Spinal cord (tissue), 10 donors: ENCODE measurements around the gene PNRC2. TPM values are rescaled to one million over a fixed set of nuclear protein-coding genes. Genes with fewer than 3 reads are reported as not detected.
"Not testable (repeated sequence)": the region's sequence is repeated elsewhere in the genome, so short reads cannot be mapped to it uniquely, and the experiment has no call there.

Experiments
- DNase-seq, 6 donors: peaks; one replicate each; pipeline versions ENCODE4 v3.0.0 to v3.0.0-alpha.2; 2013 to 2015; ENCODE audit warnings: low spot score in 6 of 6, low read depth in 4 of 6
- H3K27ac ChIP-seq: one replicate; pipeline ENCODE4 v1.5.1; 2013; ENCODE audit warnings: low read depth, low read length, control low read depth
- H3K27me3 ChIP-seq: one replicate; pipeline ENCODE4 v1.6.1; 2013; ENCODE audit warnings: low read length; ENCODE audit not compliant: control insufficient read depth, insufficient read depth
- H3K36me3 ChIP-seq: one replicate; pipeline ENCODE4 v1.6.1; 2013; ENCODE audit warnings: low read length; ENCODE audit not compliant: control insufficient read depth, insufficient read depth
- H3K4me1 ChIP-seq: one replicate; pipeline ENCODE4 v1.6.1; 2013; ENCODE audit warnings: low read length; ENCODE audit not compliant: control insufficient read depth, insufficient read depth
- H3K4me3 ChIP-seq: one replicate; pipeline ENCODE4 v1.5.1; 2013; ENCODE audit warnings: low read depth, low read length, control low read depth
- H3K9me3 ChIP-seq: one replicate; pipeline ENCODE4 v1.6.1; 2013; ENCODE audit warnings: low read length; ENCODE audit not compliant: control insufficient read depth, insufficient read depth
- WGBS: methylation state at CpG from one replicate; pipeline ENCODE4 v1.1.5; 2013; ENCODE audit warnings: missing lambda C conversion rate; ENCODE audit not compliant: insufficient coverage; 5-methylcytosine and 5-hydroxymethylcytosine counted together
- polyA plus RNA-seq, 2 donors: library from polyadenylated mRNA; unstranded; fragments of 120-200 nt; gene quantifications; one replicate each; pipeline ENCODE4 v1.2.1, GENCODE V29; 2013; ENCODE audit not compliant: insufficient read length in 2 of 2
- total RNA-seq, 2 donors: library from RNA; depleted of rRNA in 1 of 2; stranded (reverse); fragments of 120-200 nt in 1 of 2; fragments of >200 nt in 1 of 2; gene quantifications; one replicate each; pipeline versions ENCODE4 v1.2.3 to v1.2.4, GENCODE V29; 2013 to 2014
- donor health status: healthy.

The PNRC2 gene
- total and polyA plus RNA-seq, 4 donors, result 87.1 to 149 (median 103) TPM

- peak in 2 of 6 donors; percentile 32 to 43 for DNase-seq
- WGBS, result 100% methylated on average over 1 of the region's 5 CpGs
- peaks cover 4% of the 10 kb centered on the region for H3K4me1 ChIP-seq
- no peaks in the 10 kb centered on the region for H3K9me3 ChIP-seq
- no peak overlapping the region for H3K27ac ChIP-seq
- no peaks in the 10 kb centered on the region for H3K36me3 ChIP-seq
- H3K27me3 ChIP-seq, result no peaks in the 10 kb centered on the region
- no peak overlapping the region for H3K4me3 ChIP-seq
Observed at GRCh38 chr1:23984417-23985186, 25.0 kb downstream of the PNRC2 start.

GRCh38 chr1:23987038-23987437 is 27.4 kb downstream of the PNRC2 start:
- not testable (repeated sequence) for H3K27me3 ChIP-seq, H3K4me1 ChIP-seq, DNase-seq, H3K4me3 ChIP-seq, H3K9me3 ChIP-seq, H3K36me3 ChIP-seq, H3K27ac ChIP-seq
- 100% methylated on average over 1 of the region's 23 CpGs for WGBS

DNA sequence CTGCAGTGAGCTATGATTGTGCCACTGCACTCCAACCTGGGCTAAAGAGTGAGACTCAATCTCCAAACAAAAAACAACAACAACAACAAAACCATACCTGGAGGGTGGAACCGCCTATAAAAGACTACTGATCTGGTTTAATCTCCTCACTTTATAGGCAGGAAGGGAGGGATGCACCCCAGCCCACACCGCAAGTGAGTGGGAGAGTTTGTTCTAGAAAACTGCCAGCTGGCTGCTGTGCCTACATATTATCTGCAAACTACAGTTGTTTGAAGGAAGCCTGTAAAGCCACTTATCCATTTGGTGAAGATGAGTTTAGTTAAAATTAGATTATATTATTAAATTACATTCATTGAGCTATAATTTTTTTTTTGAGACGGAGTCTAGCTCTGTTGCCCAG is 29.6 kb downstream of the PNRC2 start:
- DNase-seq, result no peak
- 100% methylated on average over 1 of the region's 3 CpGs for WGBS
- H3K36me3 ChIP-seq, result no peaks in the 10 kb centered on the region
- no peak overlapping the region for H3K4me3 ChIP-seq
- H3K27ac ChIP-seq, result no peak overlapping the region
- no peaks in the 10 kb centered on the region for H3K27me3 ChIP-seq
- no peaks in the 10 kb centered on the region for H3K4me1 ChIP-seq
- no peaks in the 10 kb centered on the region for H3K9me3 ChIP-seq

DNA sequence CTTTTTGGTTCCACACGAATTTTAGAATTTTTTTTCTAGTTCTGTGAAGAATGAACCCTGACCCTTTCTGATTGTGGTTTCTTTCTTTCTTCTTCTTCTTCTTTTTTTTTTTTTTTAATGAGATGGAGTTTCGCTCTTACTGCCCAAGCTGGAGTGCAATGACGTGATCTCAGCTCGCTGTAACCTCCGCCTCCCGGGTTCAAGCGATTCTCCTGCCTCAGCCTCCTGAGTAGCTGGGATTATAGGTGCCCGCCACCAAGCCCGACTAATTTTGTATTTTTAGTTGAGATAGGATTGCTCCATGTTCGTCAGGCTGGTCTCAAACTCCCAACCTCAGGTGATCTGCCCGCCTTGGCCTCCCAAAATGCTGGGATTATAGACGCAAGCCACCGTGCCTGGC is 32.4 kb downstream of the PNRC2 start:
- WGBS, result no CpG with 5 or more reads among the region's 13 CpGs
- H3K27ac ChIP-seq, H3K9me3 ChIP-seq, H3K27me3 ChIP-seq, H3K4me1 ChIP-seq, H3K4me3 ChIP-seq, H3K36me3 ChIP-seq, DNase-seq: not testable (repeated sequence)

DNA sequence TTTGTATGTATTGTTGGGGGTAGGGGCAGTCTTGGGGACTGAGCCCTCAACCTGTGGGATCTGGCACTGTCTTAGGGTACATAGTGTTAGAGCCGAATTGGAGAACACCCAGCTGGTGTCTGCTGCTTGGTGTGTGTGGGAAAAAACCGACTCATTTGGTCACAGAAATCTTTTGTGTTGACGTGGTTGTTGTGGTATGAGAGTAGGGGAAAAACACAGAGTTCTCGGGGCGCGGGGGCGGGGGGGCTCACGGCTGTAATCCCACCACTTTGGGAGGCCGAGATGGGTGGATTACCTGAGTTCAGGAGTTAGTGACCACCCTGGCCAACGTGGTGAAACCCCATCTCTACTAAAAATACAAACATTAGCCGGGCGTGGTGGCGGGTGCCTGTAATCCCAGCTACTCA is 35.8 kb downstream of the PNRC2 start:
- no peak overlapping the region for H3K27ac ChIP-seq
- no peak for DNase-seq
- no peaks in the 10 kb centered on the region for H3K27me3 ChIP-seq
- H3K4me1 ChIP-seq, result no peaks in the 10 kb centered on the region
- H3K4me3 ChIP-seq, result no peak overlapping the region
- WGBS, result 77% methylated on average over 3 of the region's 13 CpGs
- no peaks in the 10 kb centered on the region for H3K36me3 ChIP-seq
- H3K9me3 ChIP-seq, result no peaks in the 10 kb centered on the region

DNA sequence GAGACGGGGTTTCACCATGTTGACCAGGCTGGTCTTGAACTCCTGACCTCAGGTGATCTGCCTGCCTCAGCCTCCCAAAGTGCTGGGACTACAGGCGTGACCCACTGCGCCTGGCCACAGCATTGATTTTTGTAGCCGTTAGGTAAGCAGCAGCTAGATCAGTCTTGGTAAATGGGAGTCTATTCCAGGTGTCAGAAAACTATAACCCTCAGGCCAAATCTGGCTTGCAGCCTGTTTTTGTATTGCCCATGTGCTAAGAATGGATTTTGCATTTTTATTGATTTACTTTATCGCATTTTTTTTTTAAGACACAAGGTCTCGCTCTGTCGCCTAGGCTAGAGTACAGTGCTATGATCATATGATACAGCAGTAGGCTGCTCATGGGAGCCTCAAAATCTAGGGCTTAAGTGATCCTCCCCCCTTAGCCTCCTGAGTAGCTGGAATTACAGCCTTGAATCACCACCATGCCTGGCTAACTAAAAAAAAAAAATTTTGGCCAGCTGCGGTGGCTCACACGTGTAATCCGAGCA is 37.1 kb downstream of the PNRC2 start:
- Histone ChIP-seq H3K4me1 (no peaks in the 10 kb centered on the region), H3K27ac (no peak overlapping the region), H3K27me3 (no peaks in the 10 kb centered on the region), H3K36me3 (no peaks in the 10 kb centered on the region), H3K9me3 (no peaks in the 10 kb centered on the region), H3K4me3 (no peak overlapping the region)
- 82% methylated on average over 3 of the region's 10 CpGs for WGBS
- DNase-seq, result no peak

DNA sequence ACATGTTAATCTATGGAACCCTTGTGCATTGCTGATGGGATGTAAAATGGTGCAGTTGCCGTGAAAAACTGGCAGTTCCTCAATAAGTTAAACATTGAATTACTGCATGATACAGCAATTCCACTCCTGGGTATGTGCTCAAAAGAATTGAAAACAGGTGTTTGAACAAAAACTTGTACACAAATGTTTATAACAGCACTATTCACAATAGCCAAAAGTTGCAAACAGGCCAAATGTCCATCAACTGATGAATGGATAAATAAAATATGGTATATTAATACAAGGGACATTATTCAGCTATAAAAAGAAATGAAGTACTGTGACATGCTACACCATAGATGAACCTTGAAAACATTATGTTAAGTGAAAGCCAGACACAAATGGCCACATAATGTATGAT is 38.2 kb downstream of the PNRC2 start:
- H3K4me1 ChIP-seq, result no peaks in the 10 kb centered on the region
- H3K27me3 ChIP-seq, result no peaks in the 10 kb centered on the region
- WGBS, result no CpG with 5 or more reads among the region's 1 CpG
- H3K4me3 ChIP-seq, result no peak overlapping the region
- no peaks in the 10 kb centered on the region for H3K36me3 ChIP-seq
- H3K27ac ChIP-seq, result no peak overlapping the region
- H3K9me3 ChIP-seq, result no peaks in the 10 kb centered on the region
- no peak for DNase-seq

DNA sequence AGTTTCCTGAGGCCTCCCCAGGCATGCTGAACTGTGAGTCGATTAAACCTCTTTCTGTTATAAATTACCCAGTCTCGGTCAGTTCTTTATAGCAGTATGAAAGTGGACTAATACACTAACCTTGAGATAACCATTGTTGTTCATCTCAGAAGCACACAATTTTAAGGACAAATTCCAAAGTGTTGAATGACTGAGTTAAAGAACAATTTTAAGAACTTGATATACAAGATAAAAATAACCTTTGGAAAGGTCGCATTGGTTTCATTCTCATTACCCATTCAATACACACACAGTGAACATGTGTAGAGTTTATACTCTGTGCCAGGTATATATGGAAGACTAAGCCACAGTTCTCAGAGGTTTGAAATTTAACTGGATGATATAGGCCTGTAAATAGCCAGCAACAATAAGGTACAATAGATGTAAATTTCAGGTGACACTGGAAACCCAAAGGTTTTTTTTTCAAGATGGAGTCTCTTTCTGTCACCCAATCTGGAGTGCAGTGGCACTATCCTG is 39.6 kb downstream of the PNRC2 start:
- Histone ChIP-seq H3K4me3 (no peak overlapping the region), H3K4me1 (no peaks in the 10 kb centered on the region), H3K36me3 (no peaks in the 10 kb centered on the region), H3K9me3 (no peaks in the 10 kb centered on the region), H3K27me3 (no peaks in the 10 kb centered on the region), H3K27ac (no peak overlapping the region)
- no CpG with 5 or more reads among the region's 3 CpGs for WGBS
- no peak for DNase-seq

DNA sequence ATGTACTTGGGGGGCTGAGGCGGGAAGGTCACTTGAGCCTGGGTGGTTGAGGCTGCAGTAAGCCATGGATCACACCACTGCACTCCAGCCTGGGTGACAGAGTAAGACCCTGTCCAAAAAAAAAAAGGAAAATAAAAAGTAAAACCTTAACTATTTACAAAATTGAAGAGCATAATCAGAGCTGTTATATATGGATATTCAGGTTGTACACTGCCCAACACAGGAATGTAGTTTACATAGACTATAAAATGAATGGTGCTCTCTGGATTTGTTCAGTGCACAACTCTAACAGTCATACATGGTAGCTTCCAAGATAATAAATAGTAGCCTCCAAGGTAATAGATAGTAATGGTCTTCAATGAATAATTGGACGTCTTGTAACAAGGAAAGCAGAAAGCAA is 43.1 kb downstream of the PNRC2 start:
- no peak for DNase-seq
- WGBS, result no CpG with 5 or more reads among the region's 2 CpGs
- Histone ChIP-seq H3K4me3 (no peak overlapping the region), H3K9me3 (no peaks in the 10 kb centered on the region), H3K27me3 (no peaks in the 10 kb centered on the region), H3K27ac (no peak overlapping the region), H3K4me1 (no peaks in the 10 kb centered on the region), H3K36me3 (no peaks in the 10 kb centered on the region)

DNA sequence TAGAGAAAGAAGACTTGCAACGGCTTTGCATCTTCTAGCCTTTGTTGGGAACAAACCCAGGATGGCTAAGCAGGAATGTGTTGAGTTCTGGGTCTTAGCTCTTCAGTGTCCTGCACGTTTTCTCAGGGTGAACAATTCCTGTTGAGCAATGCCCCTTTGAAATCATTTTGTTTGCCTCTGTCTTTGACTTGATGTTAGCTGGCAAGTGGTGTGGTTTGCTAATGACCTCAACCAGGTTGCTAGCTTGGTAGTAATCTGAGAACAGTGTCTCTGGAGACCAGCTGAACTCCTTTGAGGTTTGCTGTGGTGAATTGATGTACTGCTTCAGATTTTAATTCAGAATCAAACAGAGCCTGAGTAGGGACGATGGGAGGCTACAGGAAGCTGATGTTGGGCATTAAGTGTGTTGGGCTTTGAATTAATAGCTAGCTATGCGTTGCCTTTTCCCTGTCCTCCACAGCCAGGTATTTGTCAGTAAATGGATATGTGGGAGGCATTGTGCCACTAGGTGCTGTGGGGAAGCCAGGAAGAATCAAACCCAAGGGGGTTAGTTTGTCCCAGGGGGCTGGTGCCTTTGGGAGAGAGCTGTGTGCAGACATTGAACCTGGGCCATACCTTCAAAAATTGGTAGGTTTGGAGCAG is 43.8 kb downstream of the PNRC2 start:
- Histone ChIP-seq H3K27ac (no peak overlapping the region), H3K9me3 (no peaks in the 10 kb centered on the region), H3K4me3 (no peak overlapping the region), H3K36me3 (no peaks in the 10 kb centered on the region), H3K27me3 (no peaks in the 10 kb centered on the region), H3K4me1 (no peaks in the 10 kb centered on the region)
- no peak for DNase-seq
- WGBS, result 13% methylated on average over 4 of the region's 4 CpGs
